Tibial nerve (tissue), 4 donors: ENCODE results near the gene SIPA1L3. TPM values are rescaled to one million over a fixed set of nuclear protein-coding genes. Genes with fewer than 3 reads are reported as not detected.
A peak's percentile ranks its signal among the peaks of the same experiment; 100 is the strongest.

Experiments used
- DNase-seq, 2 donors: peaks; one replicate each; pipeline ENCODE4 v3.0.0-alpha.2; 2019; ENCODE audit warnings: low spot score in 2 of 2
- H3K27ac ChIP-seq, 4 donors: fragments of 200-600 bp; sonication (generic) in 3 of 4; one replicate each; pipeline ENCODE4 v1.5.1; 2017 to 2019; ENCODE audit warnings: mild to moderate bottlenecking in 1 of 4
- H3K27me3 ChIP-seq, 2 donors: fragments of 200-600 bp; sonication (generic) in 1 of 2; one replicate each; pipeline versions ENCODE4 v1.5.1 to v1.6.0; 2017 to 2019
- H3K36me3 ChIP-seq, 3 donors: fragments of 200-600 bp; sonication (generic); one replicate each; pipeline ENCODE4 v1.5.1; 2018 to 2019
- H3K4me1 ChIP-seq, 4 donors: fragments of 200-600 bp; sonication (generic) in 3 of 4; one replicate each; pipeline ENCODE4 v1.5.1; 2017 to 2019
- H3K4me3 ChIP-seq, 4 donors: fragments of 200-600 bp; sonication (generic) in 3 of 4; one replicate each; pipeline ENCODE4 v1.5.1; 2017 to 2019; ENCODE audit warnings: mild to moderate bottlenecking in 1 of 4, moderate library complexity in 1 of 4
- H3K9me3 ChIP-seq, 4 donors: fragments of 200-600 bp; sonication (generic) in 3 of 4; one replicate each; pipeline ENCODE4 v1.5.1; 2017 to 2019
- CTCF ChIP-seq, 5 experiments: fragments of 200-600 bp in 3 of 5; fragments of 450-650 bp in 2 of 5; sonication (generic) in 3 of 5; IDR thresholded peaks; one replicate each; pipeline ENCODE4 v1.5.1; 2016 to 2019; ENCODE audit warnings: antibody characterized with exemption in 5 of 5, mild to moderate bottlenecking in 3 of 5, moderate library complexity in 2 of 5
- EP300 ChIP-seq, 2 donors: sonication (generic); formaldehyde crosslinking; IDR thresholded peaks; one replicate each; pipeline ENCODE4 v1.6.1; 2017; ENCODE audit warnings: antibody characterized with exemption in 2 of 2, mild to moderate bottlenecking in 1 of 2
- POLR2A ChIP-seq, 2 donors: fragments of 450-650 bp; IDR thresholded peaks; one replicate each; pipeline ENCODE4 v1.6.1; 2017; ENCODE audit warnings: antibody characterized with exemption in 2 of 2, mild to moderate bottlenecking in 2 of 2, moderate library complexity in 2 of 2
- WGBS, 2 donors: methylation state at CpG; one replicate each; pipeline ENCODE4 v1.1.5; 2018; 5-methylcytosine and 5-hydroxymethylcytosine counted together
- total RNA-seq, 4 donors: library from RNA; depleted of rRNA; stranded (reverse); fragments of >200 nt; gene quantifications; one replicate each; pipeline ENCODE4 v1.1.0, GENCODE V29; 2016

Gene SIPA1L3
- total RNA-seq, 4 donors from 2014 or later, result 8.3 to 43.9 (median 17.0) TPM

- DNase-seq, result no peak
- no peak overlapping the region for H3K4me3 ChIP-seq
- H3K4me1 ChIP-seq, result peaks cover 0 to 27% (median 8%) of the 10 kb centered on the region in 4 donors
- no peak for TF ChIP-seq POLR2A (IDR thresholded peaks at IDR 0.05)
- TF ChIP-seq CTCF (IDR thresholded peaks at IDR 0.05), result no peak
- no peak for TF ChIP-seq EP300 (IDR thresholded peaks at IDR 0.05)
- H3K9me3 ChIP-seq, result peaks cover 0 to 11% (median 3%) of the 10 kb centered on the region in 4 donors
- no peaks in the 10 kb centered on the region for H3K36me3 ChIP-seq
- no peaks in the 10 kb centered on the region for H3K27me3 ChIP-seq
- H3K27ac ChIP-seq, result no peak overlapping the region
- WGBS, 2 donors, result 97 to 99% methylated on average over 4 of the region's 4 CpGs
These were observed 54.2 kb downstream of the SIPA1L3 start for GRCh38 chr19:37961198-37961597.

GRCh38 chr19:37963190-37963936 lies 56.4 kb downstream of the SIPA1L3 start:
- no peaks in the 10 kb centered on the region for H3K36me3 ChIP-seq
- no peak for TF ChIP-seq CTCF (IDR thresholded peaks at IDR 0.05)
- TF ChIP-seq POLR2A (IDR thresholded peaks at IDR 0.05), result no peak
- no peak for TF ChIP-seq EP300 (IDR thresholded peaks at IDR 0.05)
- 74 to 75% methylated on average over 4 of the region's 4 CpGs for WGBS, 2 donors
- H3K27me3 ChIP-seq, result no peaks in the 10 kb centered on the region
- peaks cover 0 to 34% (median 8%) of the 10 kb centered on the region in 4 donors for H3K4me1 ChIP-seq
- H3K4me3 ChIP-seq, result no peak overlapping the region
- H3K27ac ChIP-seq, result peak overlapping the region in 2 of 4 donors; percentile 28 to 42
- peaks cover 0 to 11% (median 3%) of the 10 kb centered on the region in 4 donors for H3K9me3 ChIP-seq
- no peak for DNase-seq

GRCh38 chr19:37964109-37964508 lies 57.1 kb downstream of the SIPA1L3 start:
- Histone ChIP-seq H3K9me3 (peaks cover 0 to 11% (median 3%) of the 10 kb centered on the region in 4 donors), H3K4me3 (no peak overlapping the region), H3K4me1 (peaks cover 0 to 34% (median 8%) of the 10 kb centered on the region in 4 donors), H3K27ac (no peak overlapping the region), H3K36me3 (no peaks in the 10 kb centered on the region), H3K27me3 (no peaks in the 10 kb centered on the region)
- WGBS, 2 donors, result 69 to 92% methylated on average over 2 of the region's 2 CpGs
- no peak for DNase-seq
- no peak for TF ChIP-seq POLR2A (IDR thresholded peaks at IDR 0.05)
- TF ChIP-seq CTCF (IDR thresholded peaks at IDR 0.05), result no peak

GRCh38 chr19:37966211-37966661 lies 59.2 kb downstream of the SIPA1L3 start:
- Histone ChIP-seq H3K27me3 (no peaks in the 10 kb centered on the region), H3K4me3 (no peak overlapping the region), H3K4me1 (peaks cover 0 to 34% (median 8%) of the 10 kb centered on the region in 4 donors), H3K36me3 (peaks cover 0 to 9% (median 0%) of the 10 kb centered on the region in 3 donors), H3K9me3 (peaks cover 0 to 20% (median 5%) of the 10 kb centered on the region in 4 donors), H3K27ac (no peak overlapping the region)
- WGBS, 2 donors, result 74 to 79% methylated on average over 6 to 8 of the region's 8 CpGs
- TF ChIP-seq CTCF (IDR thresholded peaks at IDR 0.05) (no peak), POLR2A (IDR thresholded peaks at IDR 0.05) (no peak), EP300 (IDR thresholded peaks at IDR 0.05) (no peak)
- DNase-seq, result no peak

GRCh38 chr19:37966662-37967231 lies 59.7 kb downstream of the SIPA1L3 start:
- Histone ChIP-seq H3K4me3 (no peak overlapping the region), H3K27ac (no peak overlapping the region), H3K36me3 (peaks cover 0 to 9% (median 0%) of the 10 kb centered on the region in 3 donors), H3K27me3 (no peaks in the 10 kb centered on the region), H3K4me1 (peaks cover 0 to 34% (median 8%) of the 10 kb centered on the region in 4 donors), H3K9me3 (peaks cover 0 to 16% (median 3%) of the 10 kb centered on the region in 4 donors)
- WGBS, 2 donors, result 58 to 65% methylated on average over 12 of the region's 12 CpGs
- no peak for DNase-seq
- TF ChIP-seq EP300 (IDR thresholded peaks at IDR 0.05) (no peak), POLR2A (IDR thresholded peaks at IDR 0.05) (no peak), CTCF (IDR thresholded peaks at IDR 0.05) (no peak)
